Thoracic aorta (tissue), 2 donors: ENCODE measurements around the gene TIMM17B. TPM values are rescaled to one million over a fixed set of nuclear protein-coding genes. Genes with fewer than 3 reads are reported as not detected.

Experiments used
- ATAC-seq: fragments of 150-250 bp; one replicate; pipeline ENCODE4 v1.8.0; 2017; ENCODE audit warnings: low read depth; ENCODE audit not compliant: insufficient number of reproducible peaks, low FRiP score
- DNase-seq: peaks from one replicate; pipeline ENCODE4 v3.0.0-alpha.2; 2020; ENCODE audit warnings: low spot score
- H3K27ac ChIP-seq, 2 donors: fragments of 200-600 bp; sonication (generic); 1 replicate in 1 of 2; 2 replicates in 1 of 2; pipeline ENCODE4 v1.5.1; 2016; ENCODE audit warnings: mild to moderate bottlenecking in 2 of 2, moderate library complexity in 2 of 2
- H3K27me3 ChIP-seq: fragments of 200-600 bp; sonication (generic); replicated peaks from 2 replicates; pipeline ENCODE4 v1.6.0; 2016; ENCODE audit warnings: mild to moderate bottlenecking; ENCODE audit not compliant: insufficient read depth
- H3K36me3 ChIP-seq: fragments of 200-600 bp; sonication (generic); one replicate; pipeline ENCODE4 v1.5.1; 2016
- H3K4me1 ChIP-seq, 2 donors: fragments of 200-600 bp; sonication (generic); 1 replicate in 1 of 2; 2 replicates in 1 of 2; pipeline versions ENCODE4 v1.5.1 to v1.6.0; 2016; ENCODE audit warnings: low read depth in 2 of 2, mild to moderate bottlenecking in 1 of 2; ENCODE audit not compliant: control insufficient read depth in 1 of 2
- H3K4me3 ChIP-seq: fragments of 200-600 bp; sonication (generic); 2 replicates; pipeline ENCODE4 v1.5.1; 2016; ENCODE audit warnings: mild to moderate bottlenecking
- H3K9me3 ChIP-seq: fragments of 200-600 bp; sonication (generic); 2 replicates; pipeline ENCODE4 v1.5.1; 2016
- CTCF ChIP-seq: fragments of 200-600 bp; sonication (generic); IDR thresholded peaks from one replicate; pipeline ENCODE4 v1.5.1; 2019; ENCODE audit warnings: antibody characterized with exemption
- total RNA-seq, 2 donors: library from RNA; depleted of rRNA; stranded (reverse); fragments of >200 nt; gene quantifications; one replicate each; pipeline versions ENCODE4 v1.1.0 to v1.2.3, GENCODE V29; 2016

Gene TIMM17B
- total RNA-seq, 2 donors from 2014 or later = 30.0 to 52.0 TPM

DNA sequence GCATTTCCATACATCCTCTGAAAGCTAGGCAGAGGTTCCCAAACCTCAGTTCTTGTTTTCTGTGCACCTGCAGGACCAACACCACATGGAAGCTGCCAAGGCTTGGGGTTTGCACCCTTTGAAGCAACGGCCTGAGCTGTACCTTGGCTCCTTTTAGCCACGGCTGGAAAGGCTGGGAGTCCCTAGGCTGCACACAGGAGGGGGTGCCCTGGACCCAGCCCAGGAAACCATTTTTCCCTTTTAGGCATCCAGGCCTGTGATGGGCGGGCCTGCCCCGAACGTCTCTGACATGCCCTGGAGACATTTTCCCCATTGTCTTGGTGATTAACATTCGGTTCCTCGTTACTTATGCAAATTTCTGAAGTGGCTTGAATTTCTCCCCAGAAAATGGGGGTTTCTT, 44.7 kb downstream of the TIMM17B start:
- Histone ChIP-seq H3K9me3 (no peaks in the 10 kb centered on the region), H3K27ac (no peak overlapping the region), H3K4me3 (no peak overlapping the region), H3K36me3 (no peaks in the 10 kb centered on the region), H3K4me1 (no peaks in the 10 kb centered on the region), H3K27me3 (no peaks in the 10 kb centered on the region)
- no peak for ATAC-seq
- no peak for DNase-seq
- TF ChIP-seq CTCF = no peak

DNA sequence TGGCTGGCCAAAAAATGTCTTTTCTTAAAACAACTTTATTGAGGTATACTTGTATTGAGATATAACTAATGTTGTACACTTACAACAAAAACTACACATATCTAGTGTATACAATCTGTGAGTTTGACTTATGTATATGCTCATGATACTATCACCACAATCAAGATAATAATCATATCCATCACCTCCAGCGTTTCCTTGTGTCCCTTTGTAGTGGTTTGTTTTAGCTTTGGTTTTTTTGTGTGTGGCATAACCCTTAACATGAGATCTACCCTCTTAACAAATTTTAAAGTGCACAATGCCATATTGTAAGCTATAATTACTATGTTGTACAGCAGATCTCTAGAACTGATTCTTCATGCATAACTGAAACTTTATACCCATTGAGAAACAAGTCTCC, 48.7 kb downstream of the TIMM17B start:
- ATAC-seq (no peak), DNase-seq (no peak)
- H3K9me3 ChIP-seq = no peaks in the 10 kb centered on the region
- H3K4me3 ChIP-seq = no peak overlapping the region
- H3K27me3 ChIP-seq = no peaks in the 10 kb centered on the region
- no peak overlapping the region for H3K27ac ChIP-seq
- no peak for TF ChIP-seq CTCF
- H3K36me3 ChIP-seq = no peaks in the 10 kb centered on the region
- no peaks in the 10 kb centered on the region for H3K4me1 ChIP-seq

Other genes with a start within 250 kb of the TIMM17B start
- 1 to 10 TPM; 8.5 to 9.1 TPM for gene WAS, start 214.0 kb downstream of the TIMM17B start, total RNA-seq
- gene SUV39H1, start 201.0 kb downstream of the TIMM17B start, total RNA-seq = 1 to 10 TPM; 3.5 to 4.4 TPM
- gene GLOD5, start 136.0 kb downstream of the TIMM17B start, total RNA-seq = not detected
- gene GATA1, start 111.2 kb downstream of the TIMM17B start, total RNA-seq = 1 to 10 TPM in 1 of 2 donors, not detected in 1; 1.4 TPM
- 100 to 1,000 TPM; 123 to 125 TPM for gene HDAC6, start 95.7 kb downstream of the TIMM17B start, total RNA-seq
- gene ERAS, start 71.3 kb downstream of the TIMM17B start, total RNA-seq = not detected
- 1 to 10 TPM; 1.8 to 3.0 TPM for gene PCSK1N, start 62.2 kb downstream of the TIMM17B start, total RNA-seq
- gene PQBP1, start 162 bp upstream of the TIMM17B start, total RNA-seq = 10 to 100 TPM; 37.5 to 60.2 TPM
- 10 to 100 TPM; 12.8 to 30.7 TPM for gene SLC35A2, start 13.9 kb upstream of the TIMM17B start, total RNA-seq
- gene PIM2, start 21.3 kb upstream of the TIMM17B start, total RNA-seq = 10 to 100 TPM; 14.8 to 21.9 TPM
- gene OTUD5, start 59.8 kb upstream of the TIMM17B start, total RNA-seq = 10 to 100 TPM; 28.4 to 40.5 TPM
- gene KCND1, start 74.1 kb upstream of the TIMM17B start, total RNA-seq = 1 to 10 TPM; 3.8 to 5.0 TPM
- 10 to 100 TPM; 29.8 to 36.6 TPM for gene GRIPAP1, start 104.5 kb upstream of the TIMM17B start, total RNA-seq
- 100 to 1,000 TPM in 1 of 2 donors, 10 to 100 TPM in 1; 83.8 to 106 TPM for gene TFE3, start 145.6 kb upstream of the TIMM17B start, total RNA-seq
- 1 to 10 TPM; 3.6 to 5.6 TPM for gene CCDC120, start 161.2 kb upstream of the TIMM17B start, total RNA-seq
- gene PRAF2, start 176.2 kb upstream of the TIMM17B start, total RNA-seq = 10 to 100 TPM; 24.0 to 25.7 TPM
- 100 to 1,000 TPM in 1 of 2 donors, 10 to 100 TPM in 1; 90.2 to 108 TPM for gene WDR45, start 182.1 kb upstream of the TIMM17B start, total RNA-seq
- gene GPKOW, start 226.0 kb upstream of the TIMM17B start, total RNA-seq = 10 to 100 TPM; 22.2 to 23.3 TPM